ENCODE results near the gene LMX1B. TPM values are rescaled to one million over a fixed set of nuclear protein-coding genes. Genes with fewer than 3 reads are reported as not detected.

LMX1B gene
- total and polyA plus RNA-seq, 2 donors (not counting 1 experiment from before 2014, with no cell fraction given): not detected

GRCh38 chr9:126646162-126646561 lies 32.4 kb downstream of the LMX1B start:
- Histone ChIP-seq H3K4me1 (ENCODE audit: control insufficient read depth, extremely low read depth, insufficient read depth, low read length) (no peaks in the 10 kb centered on the region), H3K36me3 (ENCODE audit: control insufficient read depth, insufficient read depth, low read length) (no peaks in the 10 kb centered on the region), H2AFZ (ENCODE audit: low read length) (no peak overlapping the region), H4K20me1 (ENCODE audit: control insufficient read depth, extremely low read depth, insufficient read depth, low read length) (no peaks in the 10 kb centered on the region), H3K4me3 (replicated peaks in 1 of 4; ENCODE audit: control extremely low read depth in 1 of 4, insufficient read depth in 1 of 4, low read depth in 3 of 4, low read length in 4 of 4) (no peak overlapping the region), H3K9ac (ENCODE audit: insufficient read depth, low read length) (no peak overlapping the region), H3K27me3 (ENCODE audit: control insufficient read depth, insufficient read depth, low read length) (peaks cover 61% of the 10 kb centered on the region), H3K27ac (ENCODE audit: insufficient read depth, low read length) (no peak overlapping the region), H3K9me3 (ENCODE audit: control insufficient read depth, insufficient read depth, low read depth, low read length) (no peaks in the 10 kb centered on the region), H3K4me2 (ENCODE audit: extremely low read depth, insufficient read depth, low read length) (no peak overlapping the region), H3K79me2 (ENCODE audit: control insufficient read depth, insufficient read depth, low read length) (no peaks in the 10 kb centered on the region)
- TF ChIP-seq EZH2 (IDR thresholded peaks at IDR 0.05; ENCODE audit: low read length, missing control alignments) (no peak), CTCF (conservative IDR thresholded peaks at IDR 0.05 in 1 of 2, IDR thresholded peaks at IDR 0.05 in 1 of 2; ENCODE audit: low read depth in 1 of 2, low read length in 2 of 2) (no peak)
- DNase-seq (ENCODE audit: low read depth in 2 of 2): no peak

- H2AFZ ChIP-seq (ENCODE audit: low read length): no peak overlapping the region
- DNase-seq (ENCODE audit: low read depth in 2 of 2): no peak
- peaks cover 55% of the 10 kb centered on the region for H3K27me3 ChIP-seq (ENCODE audit: control insufficient read depth, insufficient read depth, low read length)
Observed at GRCh38 chr9:126647585-126648411, 34.1 kb downstream of the LMX1B start.

GRCh38 chr9:126649477-126649876 lies 35.7 kb downstream of the LMX1B start:
- no peaks in the 10 kb centered on the region for H4K20me1 ChIP-seq (ENCODE audit: control insufficient read depth, extremely low read depth, insufficient read depth, low read length)
- TF ChIP-seq CTCF (conservative IDR thresholded peaks at IDR 0.05 in 1 of 2, IDR thresholded peaks at IDR 0.05 in 1 of 2; ENCODE audit: low read depth in 1 of 2, low read length in 2 of 2): no peak
- TF ChIP-seq EZH2 (IDR thresholded peaks at IDR 0.05; ENCODE audit: low read length, missing control alignments): no peak
- no peaks in the 10 kb centered on the region for H3K36me3 ChIP-seq (ENCODE audit: control insufficient read depth, insufficient read depth, low read length)
- peaks cover 41% of the 10 kb centered on the region for H3K27me3 ChIP-seq (ENCODE audit: control insufficient read depth, insufficient read depth, low read length)
- no peaks in the 10 kb centered on the region for H3K79me2 ChIP-seq (ENCODE audit: control insufficient read depth, insufficient read depth, low read length)
- H3K4me3 ChIP-seq (replicated peaks in 1 of 4; ENCODE audit: control extremely low read depth in 1 of 4, insufficient read depth in 1 of 4, low read depth in 3 of 4, low read length in 4 of 4): no peak overlapping the region
- H3K4me1 ChIP-seq (ENCODE audit: control insufficient read depth, extremely low read depth, insufficient read depth, low read length): no peaks in the 10 kb centered on the region
- H3K27ac ChIP-seq (ENCODE audit: insufficient read depth, low read length): no peak overlapping the region
- no peaks in the 10 kb centered on the region for H3K9me3 ChIP-seq (ENCODE audit: control insufficient read depth, insufficient read depth, low read depth, low read length)
- no peak overlapping the region for H3K4me2 ChIP-seq (ENCODE audit: extremely low read depth, insufficient read depth, low read length)
- DNase-seq (ENCODE audit: low read depth in 2 of 2): no peak
- H2AFZ ChIP-seq (ENCODE audit: low read length): no peak overlapping the region
- no peak overlapping the region for H3K9ac ChIP-seq (ENCODE audit: insufficient read depth, low read length)

More at GRCh38 chr9:126647585-126648411, 34.1 kb downstream of the LMX1B start:
- no peaks in the 10 kb centered on the region for H3K36me3 ChIP-seq (ENCODE audit: control insufficient read depth, insufficient read depth, low read length)
- H3K4me3 ChIP-seq (replicated peaks in 1 of 4; ENCODE audit: control extremely low read depth in 1 of 4, insufficient read depth in 1 of 4, low read depth in 3 of 4, low read length in 4 of 4): no peak overlapping the region
- no peak for TF ChIP-seq EZH2 (IDR thresholded peaks at IDR 0.05; ENCODE audit: low read length, missing control alignments)
- no peak for TF ChIP-seq CTCF (conservative IDR thresholded peaks at IDR 0.05 in 1 of 2, IDR thresholded peaks at IDR 0.05 in 1 of 2; ENCODE audit: low read depth in 1 of 2, low read length in 2 of 2)
- H3K79me2 ChIP-seq (ENCODE audit: control insufficient read depth, insufficient read depth, low read length): no peaks in the 10 kb centered on the region
- H3K9me3 ChIP-seq (ENCODE audit: control insufficient read depth, insufficient read depth, low read depth, low read length): no peaks in the 10 kb centered on the region
- no peak overlapping the region for H3K4me2 ChIP-seq (ENCODE audit: extremely low read depth, insufficient read depth, low read length)
- H3K9ac ChIP-seq (ENCODE audit: insufficient read depth, low read length): no peak overlapping the region
- no peaks in the 10 kb centered on the region for H3K4me1 ChIP-seq (ENCODE audit: control insufficient read depth, extremely low read depth, insufficient read depth, low read length)
- no peak overlapping the region for H3K27ac ChIP-seq (ENCODE audit: insufficient read depth, low read length)
- no peaks in the 10 kb centered on the region for H4K20me1 ChIP-seq (ENCODE audit: control insufficient read depth, extremely low read depth, insufficient read depth, low read length)
